Epithelial cell of proximal tubule (primary cell): ENCODE data around the gene ATP5F1E. TPM values are rescaled to one million over a fixed set of nuclear protein-coding genes. Genes with fewer than 3 reads are reported as not detected.
"Not testable (repeated sequence)": the region's sequence is repeated elsewhere in the genome, so short reads cannot be mapped to it uniquely, and the experiment has no call there.

ENCODE experiments used
- DNase-seq: peaks from one replicate; pipeline ENCODE4 v3.0.0-alpha.2; 2011; ENCODE audit warnings: low read depth
- H3K4me3 ChIP-seq: 2 replicates; pipeline ENCODE4 v1.5.1; 2011; ENCODE audit warnings: low read depth, mild to moderate bottlenecking, low read length
- CTCF ChIP-seq: conservative IDR thresholded peaks from 2 replicates; pipeline ENCODE4 v1.5.1; 2012; ENCODE audit warnings: low read depth, mild to moderate bottlenecking, low read length
- total RNA-seq: library from RNA; depleted of rRNA; stranded (reverse); fragments of >200 nt; gene quantifications from 2 replicates; pipeline ENCODE4 v1.2.3, GENCODE V29; 2015

The ATP5F1E gene
- total RNA-seq, 1 donor from 2014 or later = 46.4 TPM

GRCh38 chr20:59043698-59044097, 11.6 kb upstream of the ATP5F1E start:
- DNase-seq = no peak
- no peak overlapping the region for H3K4me3 ChIP-seq
- no peak for TF ChIP-seq CTCF

- TF ChIP-seq CTCF = no peak
Measured at GRCh38 chr20:59042796-59043631, 10.9 kb upstream of the ATP5F1E start.

GRCh38 chr20:59042151-59042795, 10.1 kb upstream of the ATP5F1E start, which contains the start of gene PRELID3B:
Gene PRELID3B (minus strand): TSS chr20:59042786. CDS start chr20:59042730, 56 bp downstream.
- TF ChIP-seq CTCF = no peak
- peak within 1 kb of the TSS; percentile 78 for H3K4me3 ChIP-seq
- no peak for DNase-seq

More at GRCh38 chr20:59042796-59043631, 10.9 kb upstream of the ATP5F1E start:
- no peak for DNase-seq
- peak overlapping the region; percentile 78 for H3K4me3 ChIP-seq

- H3K4me3 ChIP-seq = peak overlapping the region; percentile 78
- DNase-seq = not testable (repeated sequence)
Measured at GRCh38 chr20:59041487-59041886, 9.4 kb upstream of the ATP5F1E start.

- H3K4me3 ChIP-seq = no peak overlapping the region
- no peak for DNase-seq
- no peak for TF ChIP-seq CTCF
Measured at GRCh38 chr20:59040667-59041066, 8.5 kb upstream of the ATP5F1E start.

GRCh38 chr20:59039233-59039632, 7.1 kb upstream of the ATP5F1E start:
- DNase-seq = no peak
- H3K4me3 ChIP-seq = no peak overlapping the region
- TF ChIP-seq CTCF = no peak

- H3K4me3 ChIP-seq = no peak overlapping the region
- no peak for DNase-seq
- no peak for TF ChIP-seq CTCF
Measured at GRCh38 chr20:59037386-59037785, 5.3 kb upstream of the ATP5F1E start.
